ENCODE measurements around the gene FAM81B. TPM values are rescaled to one million over a fixed set of nuclear protein-coding genes. Genes with fewer than 3 reads are reported as not detected.
"Not testable (repeated sequence)": the region's sequence is repeated elsewhere in the genome, so short reads cannot be mapped to it uniquely, and the experiment has no call there.

Gene FAM81B, protein sequence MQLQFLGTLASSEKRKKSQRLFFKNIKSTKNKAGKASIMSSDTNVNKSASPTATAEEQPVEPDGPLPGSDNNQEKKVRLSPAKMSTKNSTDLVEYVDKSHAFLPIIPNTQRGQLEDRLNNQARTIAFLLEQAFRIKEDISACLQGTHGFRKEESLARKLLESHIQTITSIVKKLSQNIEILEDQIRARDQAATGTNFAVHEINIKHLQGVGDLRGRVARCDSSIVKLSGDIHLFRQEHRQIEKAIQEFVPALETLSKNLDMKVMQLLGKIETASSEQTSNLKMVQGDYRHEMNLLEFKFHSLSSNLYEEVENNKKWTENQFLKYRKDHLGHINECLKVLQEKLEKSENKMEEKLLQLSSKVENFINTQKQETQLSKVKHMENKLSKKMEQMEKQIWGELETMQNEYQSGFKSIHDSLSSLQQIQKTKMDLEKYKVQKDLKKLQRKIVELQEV
- total RNA-seq = not detected

- H3K4me3 Mint-ChIP-seq = no peak within 1 kb of the TSS
- ATAC-seq (no peak), DNase-seq (no peak)
- no peaks in the 10 kb centered on the region for H3K36me3 Mint-ChIP-seq (ENCODE audit: low read depth)
- H3K4me1 Mint-ChIP-seq (ENCODE audit: low read depth) = no peaks in the 10 kb centered on the region
- no peak within 1 kb of the TSS for H3K27ac Mint-ChIP-seq
- CTCF ChIA-PET = interaction anchor here (1.0 kb wide), 1 partner anchor 22 kb away, joined by 3 read pairs; no protein-coding TSS in a partner anchor
- H3K9me3 Mint-ChIP-seq (ENCODE audit: insufficient read depth) = no peaks in the 10 kb centered on the region
- H3K27me3 Mint-ChIP-seq (ENCODE audit: low read depth) = no peaks in the 10 kb centered on the region
- POLR2A ChIA-PET = no interaction called here
Observed at GRCh38 chr5:95390812-95391492, at the start of gene FAM81B. FAM81B (plus strand) TSS chr5:95391366; CDS start chr5:95391390, 24 bp downstream.

- H3K27ac Mint-ChIP-seq; CTCF ChIA-PET; ATAC-seq; H3K9me3 Mint-ChIP-seq (ENCODE audit: insufficient read depth); H3K4me1 Mint-ChIP-seq (ENCODE audit: low read depth); DNase-seq; POLR2A ChIA-PET; H3K27me3 Mint-ChIP-seq (ENCODE audit: low read depth); H3K4me3 Mint-ChIP-seq; H3K36me3 Mint-ChIP-seq (ENCODE audit: low read depth): not testable (repeated sequence)
Observed at GRCh38 chr5:95341444-95341843, 49.7 kb upstream of the FAM81B start.

GRCh38 chr5:95347506-95348120 is 43.6 kb upstream of the FAM81B start:
- DNase-seq = no peak
- Mint-ChIP-seq H3K27me3 (ENCODE audit: low read depth) (no peaks in the 10 kb centered on the region), H3K27ac (no peak overlapping the region), H3K36me3 (ENCODE audit: low read depth) (no peaks in the 10 kb centered on the region), H3K9me3 (ENCODE audit: insufficient read depth) (no peaks in the 10 kb centered on the region), H3K4me1 (ENCODE audit: low read depth) (no peaks in the 10 kb centered on the region), H3K4me3 (no peak overlapping the region)
- POLR2A ChIA-PET = no interaction called here
- CTCF ChIA-PET = no interaction called here
- no peak for ATAC-seq

GRCh38 chr5:95350631-95351030 is 40.5 kb upstream of the FAM81B start:
- H3K36me3 Mint-ChIP-seq (ENCODE audit: low read depth) = no peaks in the 10 kb centered on the region
- DNase-seq (no peak), ATAC-seq (no peak)
- no peaks in the 10 kb centered on the region for H3K9me3 Mint-ChIP-seq (ENCODE audit: insufficient read depth)
- no peaks in the 10 kb centered on the region for H3K4me1 Mint-ChIP-seq (ENCODE audit: low read depth)
- ChIA-PET POLR2A (no interaction called here), CTCF (no interaction called here)
- H3K4me3 Mint-ChIP-seq = no peak overlapping the region
- H3K27ac Mint-ChIP-seq = no peak overlapping the region
- no peaks in the 10 kb centered on the region for H3K27me3 Mint-ChIP-seq (ENCODE audit: low read depth)

- no peaks in the 10 kb centered on the region for H3K36me3 Mint-ChIP-seq (ENCODE audit: low read depth)
- H3K4me1 Mint-ChIP-seq (ENCODE audit: low read depth) = no peaks in the 10 kb centered on the region
- ATAC-seq (no peak), DNase-seq (no peak)
- ChIA-PET POLR2A (no interaction called here), CTCF (no interaction called here)
- no peaks in the 10 kb centered on the region for H3K9me3 Mint-ChIP-seq (ENCODE audit: insufficient read depth)
- no peak overlapping the region for H3K4me3 Mint-ChIP-seq
- no peaks in the 10 kb centered on the region for H3K27me3 Mint-ChIP-seq (ENCODE audit: low read depth)
- no peak overlapping the region for H3K27ac Mint-ChIP-seq
Observed at GRCh38 chr5:95352691-95353090, 38.5 kb upstream of the FAM81B start.

GRCh38 chr5:95358320-95358719 is 32.8 kb upstream of the FAM81B start:
- DNase-seq (no peak), ATAC-seq (no peak)
- ChIA-PET POLR2A (no interaction called here), CTCF (no interaction called here)
- Mint-ChIP-seq H3K27me3 (ENCODE audit: low read depth) (no peaks in the 10 kb centered on the region), H3K4me1 (ENCODE audit: low read depth) (no peaks in the 10 kb centered on the region), H3K27ac (no peak overlapping the region), H3K4me3 (no peak overlapping the region), H3K9me3 (ENCODE audit: insufficient read depth) (no peaks in the 10 kb centered on the region), H3K36me3 (ENCODE audit: low read depth) (no peaks in the 10 kb centered on the region)

DNA sequence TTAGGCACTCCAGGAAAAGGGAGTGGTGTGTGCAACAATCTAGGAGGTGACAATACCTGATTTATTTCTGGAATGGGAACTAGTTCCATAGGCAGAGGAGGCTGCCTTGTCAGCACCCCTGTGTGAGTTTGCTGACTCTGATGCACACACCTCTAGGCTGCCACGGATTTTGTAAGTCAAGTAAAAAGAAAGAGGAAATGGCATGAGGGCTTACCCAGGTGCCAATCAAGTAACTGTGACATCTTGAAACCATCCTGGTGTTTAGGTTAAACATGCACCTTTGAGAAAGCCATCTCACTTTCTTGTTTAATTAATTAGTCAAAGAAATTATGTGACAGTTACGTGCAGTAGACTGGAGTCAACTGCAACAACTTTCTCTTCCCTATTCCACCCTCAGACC is 32.3 kb upstream of the FAM81B start:
- Mint-ChIP-seq H3K4me1 (ENCODE audit: low read depth) (no peaks in the 10 kb centered on the region), H3K9me3 (ENCODE audit: insufficient read depth) (no peaks in the 10 kb centered on the region), H3K4me3 (no peak overlapping the region), H3K27ac (no peak overlapping the region), H3K27me3 (ENCODE audit: low read depth) (no peaks in the 10 kb centered on the region), H3K36me3 (ENCODE audit: low read depth) (no peaks in the 10 kb centered on the region)
- ChIA-PET POLR2A (no interaction called here), CTCF (no interaction called here)
- DNase-seq (no peak), ATAC-seq (no peak)

GRCh38 chr5:95360667-95361066 is 30.5 kb upstream of the FAM81B start:
- H3K27me3 Mint-ChIP-seq (ENCODE audit: low read depth); POLR2A ChIA-PET; CTCF ChIA-PET; H3K4me3 Mint-ChIP-seq; ATAC-seq; DNase-seq; H3K36me3 Mint-ChIP-seq (ENCODE audit: low read depth); H3K27ac Mint-ChIP-seq; H3K4me1 Mint-ChIP-seq (ENCODE audit: low read depth); H3K9me3 Mint-ChIP-seq (ENCODE audit: insufficient read depth): not testable (repeated sequence)

DNA sequence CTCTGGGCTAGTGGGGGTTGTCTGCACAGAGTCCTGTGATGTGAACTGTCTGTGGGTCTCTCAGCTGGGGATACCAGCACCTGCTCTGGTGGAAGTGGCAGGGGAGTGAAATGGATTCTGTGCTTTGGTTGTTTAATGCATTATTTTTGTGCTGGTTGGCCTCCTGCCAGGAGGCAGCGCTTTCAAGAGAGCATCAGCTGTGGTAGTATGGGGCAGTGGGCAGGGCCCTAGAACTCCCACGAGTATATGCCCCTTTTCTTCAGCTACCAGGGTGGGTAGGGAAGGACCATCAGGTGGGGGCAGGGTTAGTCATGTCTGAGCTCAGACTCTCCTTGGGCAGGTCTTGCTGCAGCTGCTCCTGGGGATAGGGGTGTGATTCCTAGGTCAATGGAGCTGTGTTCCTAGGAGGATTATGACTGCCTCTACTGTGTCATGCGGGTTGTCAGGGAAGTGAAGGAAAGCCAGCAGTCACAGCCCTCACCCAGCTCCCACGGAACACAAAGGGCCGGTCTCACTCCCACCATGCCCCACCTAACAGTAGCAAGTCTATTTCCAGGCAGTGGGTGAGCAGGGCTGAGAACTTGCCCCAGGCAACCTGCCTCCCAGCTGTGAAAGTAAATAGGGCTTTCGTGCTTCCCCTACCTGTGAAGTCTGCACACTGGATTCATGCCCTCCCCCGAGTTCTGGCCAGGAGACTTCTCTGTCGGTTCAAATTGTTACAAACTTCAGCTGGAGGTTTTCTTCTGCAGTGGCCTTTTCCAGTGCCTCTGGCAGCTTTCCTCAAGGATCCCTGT is 25.7 kb upstream of the FAM81B start:
- Mint-ChIP-seq H3K27ac (no peak overlapping the region), H3K27me3 (ENCODE audit: low read depth) (peaks cover 2% of the 10 kb centered on the region), H3K4me1 (ENCODE audit: low read depth) (no peaks in the 10 kb centered on the region), H3K9me3 (ENCODE audit: insufficient read depth) (no peaks in the 10 kb centered on the region), H3K36me3 (ENCODE audit: low read depth) (no peaks in the 10 kb centered on the region), H3K4me3 (no peak overlapping the region)
- POLR2A ChIA-PET = no interaction called here
- DNase-seq (no peak), ATAC-seq (no peak)
- CTCF ChIA-PET = no interaction called here

- Mint-ChIP-seq H3K27me3 (ENCODE audit: low read depth) (peaks cover 2% of the 10 kb centered on the region), H3K9me3 (ENCODE audit: insufficient read depth) (no peaks in the 10 kb centered on the region), H3K4me3 (no peak overlapping the region), H3K27ac (no peak overlapping the region), H3K4me1 (ENCODE audit: low read depth) (no peaks in the 10 kb centered on the region), H3K36me3 (ENCODE audit: low read depth) (no peaks in the 10 kb centered on the region)
- POLR2A ChIA-PET = no interaction called here
- CTCF ChIA-PET = no interaction called here
- no peak for DNase-seq
- ATAC-seq = no peak
Observed at GRCh38 chr5:95369782-95370181, 21.4 kb upstream of the FAM81B start.

DNA sequence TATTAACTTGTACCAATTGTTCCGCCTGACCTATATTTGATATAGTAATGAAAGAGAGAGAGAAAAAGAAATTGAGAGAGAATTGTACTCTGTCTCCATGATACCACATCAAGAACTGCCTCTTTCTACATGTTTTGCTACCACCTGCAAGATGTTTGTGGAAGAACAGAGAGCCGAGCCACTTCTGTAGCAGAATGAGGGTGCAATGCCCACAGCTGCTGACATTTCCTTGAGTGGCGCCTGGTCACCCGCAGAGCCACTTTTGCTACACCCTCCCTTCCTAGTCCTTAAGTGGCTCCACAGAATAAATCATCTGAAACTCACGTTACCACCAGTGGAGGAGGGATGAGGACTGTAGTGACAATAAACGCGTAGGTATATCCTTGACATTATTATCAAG is 17.1 kb upstream of the FAM81B start:
- no peak for DNase-seq
- no peaks in the 10 kb centered on the region for H3K9me3 Mint-ChIP-seq (ENCODE audit: insufficient read depth)

DNA sequence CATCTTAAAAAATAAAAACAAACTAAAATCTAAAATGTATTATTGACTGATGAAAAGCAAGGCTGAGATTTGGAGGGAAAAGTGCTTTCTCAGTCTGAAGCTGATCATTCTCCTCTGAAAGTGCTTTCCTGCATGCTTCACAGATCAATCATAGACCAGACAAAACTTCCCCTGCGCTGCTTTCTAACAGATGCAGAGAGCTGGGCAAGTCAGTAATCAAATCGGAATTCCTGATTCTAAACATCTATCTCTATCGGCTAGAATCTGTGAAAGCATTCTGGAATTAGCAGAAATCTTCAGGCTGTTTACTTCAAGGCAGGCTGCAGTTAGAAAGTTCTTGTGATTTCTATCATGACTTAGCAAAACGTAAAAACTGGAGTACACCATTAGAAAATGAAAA is 15.6 kb upstream of the FAM81B start:
- no peaks in the 10 kb centered on the region for H3K9me3 Mint-ChIP-seq (ENCODE audit: insufficient read depth)

More for the DNA sequence above, 17.1 kb upstream of the FAM81B start:
- H3K4me3 Mint-ChIP-seq = no peak overlapping the region
- H3K4me1 Mint-ChIP-seq (ENCODE audit: low read depth) = no peaks in the 10 kb centered on the region
- H3K27me3 Mint-ChIP-seq (ENCODE audit: low read depth) = no peaks in the 10 kb centered on the region
- no peak overlapping the region for H3K27ac Mint-ChIP-seq
- POLR2A ChIA-PET = no interaction called here
- no peak for ATAC-seq
- no peaks in the 10 kb centered on the region for H3K36me3 Mint-ChIP-seq (ENCODE audit: low read depth)
- CTCF ChIA-PET = no interaction called here

More for the DNA sequence above, 15.6 kb upstream of the FAM81B start:
- no peaks in the 10 kb centered on the region for H3K36me3 Mint-ChIP-seq (ENCODE audit: low read depth)
- ATAC-seq = no peak
- CTCF ChIA-PET = no interaction called here
- no peak overlapping the region for H3K27ac Mint-ChIP-seq
- POLR2A ChIA-PET = no interaction called here
- H3K4me1 Mint-ChIP-seq (ENCODE audit: low read depth) = peaks cover 9% of the 10 kb centered on the region
- no peak for DNase-seq
- H3K27me3 Mint-ChIP-seq (ENCODE audit: low read depth) = no peaks in the 10 kb centered on the region
- H3K4me3 Mint-ChIP-seq = no peak overlapping the region

Data from activated CD8-positive, alpha-beta T cell treated with anti-CD3 and anti-CD28 coated beads, Interleukin-2, amount 10 ng/mL, durations not matched to agents 7 days and 5 days (primary cell).